Measurements from ENCODE around the gene SPATA13.

SPATA13 gene

DNA sequence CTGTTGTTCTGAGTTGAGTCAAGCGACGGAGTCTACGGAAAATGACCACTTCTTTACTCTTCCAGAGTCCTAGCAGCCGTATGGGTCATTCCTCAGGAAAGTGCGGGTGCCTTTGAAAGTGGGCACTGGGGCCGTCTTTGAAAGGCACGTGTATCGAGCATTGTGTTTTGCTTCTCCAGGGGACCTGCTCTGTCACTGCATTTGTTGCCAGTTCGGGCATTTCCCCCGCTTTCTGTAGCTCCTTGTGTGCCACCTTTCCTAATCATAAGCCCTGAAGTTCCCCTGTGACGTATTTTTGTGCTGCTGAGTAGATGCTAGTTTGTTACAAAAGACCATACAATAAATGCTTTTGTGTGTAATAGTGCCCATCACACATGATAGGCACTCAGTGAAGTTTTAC lies 24.4 kb downstream of the SPATA13 start:
- Histone ChIP-seq H3K4me1 (ENCODE audit: control insufficient read depth, insufficient read depth, low read length) (peaks cover 10% of the 10 kb centered on the region), H3K4me3 (ENCODE audit: low read length) (no peak overlapping the region), H3K27me3 (replicated peaks; ENCODE audit: control insufficient read depth, insufficient read depth, low read length) (no peaks in the 10 kb centered on the region), H3K9me3 (ENCODE audit: control insufficient read depth, low read length) (no peaks in the 10 kb centered on the region), H3K9ac (ENCODE audit: low read length) (no peak overlapping the region), H3K36me3 (ENCODE audit: control insufficient read depth, insufficient read depth, low read length, severe bottlenecking) (no peaks in the 10 kb centered on the region)
- DNase-seq (ENCODE audit: low read depth) = no peak

GRCh38 chr13:24185591-24186232 lies 25.2 kb downstream of the SPATA13 start:
- H3K4me3 ChIP-seq (ENCODE audit: low read length) = no peak overlapping the region
- peaks cover 6% of the 10 kb centered on the region for H3K4me1 ChIP-seq (ENCODE audit: control insufficient read depth, insufficient read depth, low read length)
- DNase-seq (ENCODE audit: low read depth) = peak; percentile 57
- no peaks in the 10 kb centered on the region for H3K36me3 ChIP-seq (ENCODE audit: control insufficient read depth, insufficient read depth, low read length, severe bottlenecking)
- no peaks in the 10 kb centered on the region for H3K27me3 ChIP-seq (replicated peaks; ENCODE audit: control insufficient read depth, insufficient read depth, low read length)
- no peak overlapping the region for H3K9ac ChIP-seq (ENCODE audit: low read length)
- no peaks in the 10 kb centered on the region for H3K9me3 ChIP-seq (ENCODE audit: control insufficient read depth, low read length)

DNA sequence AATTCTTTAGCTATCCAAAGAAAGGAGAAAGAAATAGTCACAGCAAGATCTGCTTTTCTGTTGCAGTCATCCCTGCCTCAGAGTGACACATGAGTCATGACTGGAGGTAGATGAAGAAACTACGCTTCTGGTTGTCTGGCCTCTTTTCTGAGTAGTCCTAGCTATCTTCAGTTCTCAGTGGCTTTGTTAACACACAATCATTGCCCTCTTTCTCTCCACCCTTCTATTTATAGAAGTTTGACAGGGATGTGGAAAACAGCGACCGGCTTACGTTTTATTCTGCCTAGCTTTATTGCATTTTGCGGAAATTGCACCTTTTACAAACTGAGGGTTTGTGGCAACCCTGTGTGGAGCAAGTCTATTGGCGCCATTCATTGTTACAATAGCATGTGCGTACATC lies 26.7 kb downstream of the SPATA13 start:
- DNase-seq (ENCODE audit: low read depth) = peak; percentile 47

GRCh38 chr13:24192057-24192810 lies 31.7 kb downstream of the SPATA13 start:
- no peak overlapping the region for H3K4me3 ChIP-seq (ENCODE audit: low read length)
- no peaks in the 10 kb centered on the region for H3K9me3 ChIP-seq (ENCODE audit: control insufficient read depth, low read length)
- no peak overlapping the region for H3K9ac ChIP-seq (ENCODE audit: low read length)
- H3K27me3 ChIP-seq (replicated peaks; ENCODE audit: control insufficient read depth, insufficient read depth, low read length) = no peaks in the 10 kb centered on the region
- no peaks in the 10 kb centered on the region for H3K36me3 ChIP-seq (ENCODE audit: control insufficient read depth, insufficient read depth, low read length, severe bottlenecking)
- H3K4me1 ChIP-seq (ENCODE audit: control insufficient read depth, insufficient read depth, low read length) = peaks cover 2% of the 10 kb centered on the region
- no peak for DNase-seq (ENCODE audit: low read depth)

More for the DNA sequence above, 26.7 kb downstream of the SPATA13 start:
- no peak overlapping the region for H3K4me3 ChIP-seq (ENCODE audit: low read length)
- no peak overlapping the region for H3K9ac ChIP-seq (ENCODE audit: low read length)
- no peaks in the 10 kb centered on the region for H3K9me3 ChIP-seq (ENCODE audit: control insufficient read depth, low read length)
- H3K27me3 ChIP-seq (replicated peaks; ENCODE audit: control insufficient read depth, insufficient read depth, low read length) = no peaks in the 10 kb centered on the region
- H3K4me1 ChIP-seq (ENCODE audit: control insufficient read depth, insufficient read depth, low read length) = peaks cover 6% of the 10 kb centered on the region
- H3K36me3 ChIP-seq (ENCODE audit: control insufficient read depth, insufficient read depth, low read length, severe bottlenecking) = no peaks in the 10 kb centered on the region

DNA sequence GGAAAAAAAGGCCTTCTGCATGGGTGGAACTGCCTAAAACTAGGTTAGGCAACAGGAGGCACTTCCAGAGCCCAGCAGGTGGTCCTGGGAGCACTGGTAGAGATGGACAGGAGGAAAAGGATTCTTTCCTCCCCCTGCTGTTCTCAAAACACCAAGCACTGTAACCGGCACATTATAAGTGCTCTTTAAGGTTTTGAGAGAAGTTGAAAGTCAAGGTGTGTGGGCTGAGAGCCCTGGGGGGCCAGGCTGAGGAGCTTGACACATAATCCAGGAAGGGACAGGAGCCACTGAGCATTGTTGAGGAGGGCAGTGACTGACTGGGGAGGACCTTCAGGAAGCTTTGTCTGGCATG lies 32.3 kb downstream of the SPATA13 start:
- Histone ChIP-seq H3K27me3 (replicated peaks; ENCODE audit: control insufficient read depth, insufficient read depth, low read length) (no peaks in the 10 kb centered on the region), H3K36me3 (ENCODE audit: control insufficient read depth, insufficient read depth, low read length, severe bottlenecking) (no peaks in the 10 kb centered on the region), H3K4me3 (ENCODE audit: low read length) (no peak overlapping the region), H3K9me3 (ENCODE audit: control insufficient read depth, low read length) (no peaks in the 10 kb centered on the region), H3K9ac (ENCODE audit: low read length) (no peak overlapping the region), H3K4me1 (ENCODE audit: control insufficient read depth, insufficient read depth, low read length) (no peaks in the 10 kb centered on the region)
- DNase-seq (ENCODE audit: low read depth) = no peak

DNA sequence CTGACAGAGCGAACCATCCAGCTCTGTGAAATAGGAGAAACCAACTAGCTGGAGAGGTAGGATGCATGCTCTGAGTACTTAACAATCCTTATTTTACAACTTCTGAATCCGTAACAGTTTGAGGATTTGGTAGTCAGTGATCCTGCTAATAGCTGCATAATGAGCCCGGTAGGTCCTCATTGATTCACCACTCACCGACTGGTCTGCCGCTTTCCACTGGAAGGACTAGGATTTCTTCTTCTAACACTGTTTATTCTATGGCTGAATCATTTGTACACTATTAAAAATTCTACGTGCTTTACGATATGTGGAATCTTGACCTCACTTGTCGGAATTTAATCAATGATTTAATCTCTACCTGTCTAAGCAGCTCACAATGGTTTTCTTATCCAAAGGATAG lies 33.9 kb downstream of the SPATA13 start:
- H3K9me3 ChIP-seq (ENCODE audit: control insufficient read depth, low read length) = no peaks in the 10 kb centered on the region
- no peak overlapping the region for H3K9ac ChIP-seq (ENCODE audit: low read length)
- H3K27me3 ChIP-seq (replicated peaks; ENCODE audit: control insufficient read depth, insufficient read depth, low read length) = no peaks in the 10 kb centered on the region
- no peak overlapping the region for H3K4me3 ChIP-seq (ENCODE audit: low read length)
- H3K36me3 ChIP-seq (ENCODE audit: control insufficient read depth, insufficient read depth, low read length, severe bottlenecking) = no peaks in the 10 kb centered on the region
- DNase-seq (ENCODE audit: low read depth) = no peak
- H3K4me1 ChIP-seq (ENCODE audit: control insufficient read depth, insufficient read depth, low read length) = no peaks in the 10 kb centered on the region

GRCh38 chr13:24195626-24196025 lies 35.1 kb downstream of the SPATA13 start:
- no peaks in the 10 kb centered on the region for H3K27me3 ChIP-seq (replicated peaks; ENCODE audit: control insufficient read depth, insufficient read depth, low read length)
- no peaks in the 10 kb centered on the region for H3K9me3 ChIP-seq (ENCODE audit: control insufficient read depth, low read length)
- no peak overlapping the region for H3K4me3 ChIP-seq (ENCODE audit: low read length)
- H3K4me1 ChIP-seq (ENCODE audit: control insufficient read depth, insufficient read depth, low read length) = no peaks in the 10 kb centered on the region
- DNase-seq (ENCODE audit: low read depth) = no peak
- no peaks in the 10 kb centered on the region for H3K36me3 ChIP-seq (ENCODE audit: control insufficient read depth, insufficient read depth, low read length, severe bottlenecking)
- no peak overlapping the region for H3K9ac ChIP-seq (ENCODE audit: low read length)

DNA sequence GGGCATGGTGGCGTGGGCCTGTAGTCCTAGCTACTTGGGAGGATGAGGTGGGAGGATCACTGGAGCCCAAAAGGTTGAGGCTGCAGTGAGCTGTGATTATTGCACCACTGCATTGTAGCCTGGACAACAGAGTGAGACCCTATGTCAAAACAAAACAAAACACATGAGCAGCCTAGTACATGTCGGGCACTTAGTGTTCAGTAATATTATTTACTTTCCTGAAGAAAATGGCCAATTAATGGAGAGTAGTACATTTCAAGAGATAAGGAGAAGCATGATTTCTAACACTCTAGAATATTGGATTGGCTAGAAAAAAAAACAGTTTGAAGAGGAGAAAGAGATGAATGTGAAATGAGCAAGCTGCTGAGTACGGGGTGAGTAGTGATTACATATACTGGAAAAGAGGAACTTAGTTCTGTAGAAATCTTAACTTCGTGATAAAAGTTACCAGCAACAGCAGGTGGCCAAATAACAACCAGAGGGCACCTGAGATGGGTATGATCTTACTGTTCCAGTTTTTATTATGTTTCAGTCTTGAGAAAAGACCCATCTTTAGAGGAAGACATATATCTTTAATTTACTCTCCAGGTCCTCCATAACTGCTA lies 36.2 kb downstream of the SPATA13 start:
- H3K36me3 ChIP-seq (ENCODE audit: control insufficient read depth, insufficient read depth, low read length, severe bottlenecking) = no peaks in the 10 kb centered on the region
- no peak for DNase-seq (ENCODE audit: low read depth)
- no peak overlapping the region for H3K9ac ChIP-seq (ENCODE audit: low read length)
- H3K4me1 ChIP-seq (ENCODE audit: control insufficient read depth, insufficient read depth, low read length) = no peaks in the 10 kb centered on the region
- no peak overlapping the region for H3K4me3 ChIP-seq (ENCODE audit: low read length)
- no peaks in the 10 kb centered on the region for H3K9me3 ChIP-seq (ENCODE audit: control insufficient read depth, low read length)
- H3K27me3 ChIP-seq (replicated peaks; ENCODE audit: control insufficient read depth, insufficient read depth, low read length) = no peaks in the 10 kb centered on the region

DNA sequence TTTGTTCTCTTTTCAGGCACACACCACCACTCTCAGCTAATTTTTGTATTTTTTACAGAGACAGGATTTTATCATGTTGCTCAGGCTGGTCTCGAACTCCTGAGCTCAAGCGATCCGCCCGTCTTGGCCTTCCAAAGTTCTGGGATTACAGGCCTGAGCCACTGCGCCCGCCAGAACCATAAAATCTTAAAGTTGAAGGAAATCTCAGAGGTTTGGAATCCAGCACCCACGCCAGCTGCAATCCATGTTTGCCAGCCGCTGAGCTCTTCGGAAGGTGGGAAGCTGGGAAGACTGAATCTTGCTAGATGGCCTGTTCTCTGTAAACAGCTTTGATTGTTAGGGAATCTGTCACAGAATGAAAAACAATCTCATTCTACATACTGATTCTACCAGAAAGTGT lies 38.5 kb downstream of the SPATA13 start:
- DNase-seq (ENCODE audit: low read depth) = no peak
- no peaks in the 10 kb centered on the region for H3K36me3 ChIP-seq (ENCODE audit: control insufficient read depth, insufficient read depth, low read length, severe bottlenecking)
- H3K9ac ChIP-seq (ENCODE audit: low read length) = peak overlapping the region; percentile 44
- H3K27me3 ChIP-seq (replicated peaks; ENCODE audit: control insufficient read depth, insufficient read depth, low read length) = no peaks in the 10 kb centered on the region
- no peak overlapping the region for H3K4me3 ChIP-seq (ENCODE audit: low read length)
- no peaks in the 10 kb centered on the region for H3K9me3 ChIP-seq (ENCODE audit: control insufficient read depth, low read length)
- H3K4me1 ChIP-seq (ENCODE audit: control insufficient read depth, insufficient read depth, low read length) = no peaks in the 10 kb centered on the region

DNA sequence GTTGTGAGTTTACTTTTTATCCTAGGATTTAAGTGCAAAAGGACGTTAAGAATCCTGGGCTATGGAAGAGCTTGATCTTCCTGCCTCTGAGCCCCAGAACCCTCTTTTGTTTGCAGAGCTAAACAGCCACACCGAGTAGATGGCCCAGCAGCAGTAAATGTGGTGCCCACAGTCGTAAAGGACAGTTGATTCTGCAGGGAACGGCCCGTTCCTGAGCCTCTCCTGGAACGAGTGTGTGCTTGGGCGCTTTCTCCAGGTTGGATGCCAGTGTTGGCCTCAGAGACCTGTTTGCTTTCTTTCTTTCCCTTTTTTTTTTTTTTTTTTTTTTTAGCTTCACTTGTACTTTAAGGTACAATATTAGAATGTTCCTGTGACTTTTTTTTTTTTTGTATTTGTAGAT lies 41.7 kb downstream of the SPATA13 start:
- H3K36me3 ChIP-seq (ENCODE audit: control insufficient read depth, insufficient read depth, low read length, severe bottlenecking) = no peaks in the 10 kb centered on the region
- H3K27me3 ChIP-seq (replicated peaks; ENCODE audit: control insufficient read depth, insufficient read depth, low read length) = no peaks in the 10 kb centered on the region
- H3K9ac ChIP-seq (ENCODE audit: low read length) = no peak overlapping the region
- no peaks in the 10 kb centered on the region for H3K4me1 ChIP-seq (ENCODE audit: control insufficient read depth, insufficient read depth, low read length)
- no peak overlapping the region for H3K4me3 ChIP-seq (ENCODE audit: low read length)
- no peaks in the 10 kb centered on the region for H3K9me3 ChIP-seq (ENCODE audit: control insufficient read depth, low read length)
- DNase-seq (ENCODE audit: low read depth) = no peak

DNA sequence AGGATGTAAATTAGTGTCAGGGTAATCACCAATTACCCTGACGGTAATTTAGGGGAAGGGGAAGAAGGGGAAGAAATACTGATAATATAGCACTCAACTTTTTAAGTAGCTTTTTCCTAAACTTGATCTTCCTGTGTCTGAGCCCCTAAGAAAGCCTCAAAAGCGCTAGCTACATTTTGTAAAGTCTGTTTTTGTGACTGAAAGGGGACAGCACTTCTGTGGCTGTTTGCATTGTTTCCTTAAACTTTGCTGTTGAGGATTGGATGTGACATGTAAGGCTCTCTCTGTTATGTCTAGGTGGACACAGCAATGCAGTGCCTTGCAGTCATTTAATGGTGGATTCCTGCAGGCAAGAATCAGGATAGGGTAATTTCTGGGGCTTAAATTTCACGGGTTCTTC lies 42.8 kb downstream of the SPATA13 start:
- H3K36me3 ChIP-seq (ENCODE audit: control insufficient read depth, insufficient read depth, low read length, severe bottlenecking) = no peaks in the 10 kb centered on the region
- H3K27me3 ChIP-seq (replicated peaks; ENCODE audit: control insufficient read depth, insufficient read depth, low read length) = no peaks in the 10 kb centered on the region
- no peak overlapping the region for H3K4me3 ChIP-seq (ENCODE audit: low read length)
- H3K4me1 ChIP-seq (ENCODE audit: control insufficient read depth, insufficient read depth, low read length) = peaks cover 7% of the 10 kb centered on the region
- no peak for DNase-seq (ENCODE audit: low read depth)
- no peak overlapping the region for H3K9ac ChIP-seq (ENCODE audit: low read length)
- no peaks in the 10 kb centered on the region for H3K9me3 ChIP-seq (ENCODE audit: control insufficient read depth, low read length)
